Measurements from ENCODE around the gene C18orf32.
"Not testable (repeated sequence)": the region's sequence is repeated elsewhere in the genome, so short reads cannot be mapped to it uniquely, and the experiment has no call there.

- TF ChIP-seq EZH2 (IDR thresholded peaks at IDR 0.05; ENCODE audit: borderline replicate concordance); EZH2phosphoT487 (IDR thresholded peaks at IDR 0.05; ENCODE audit: low read depth, severe bottlenecking, unreplicated experiment): not testable (repeated sequence)
- TF ChIP-seq, protein P1, sequence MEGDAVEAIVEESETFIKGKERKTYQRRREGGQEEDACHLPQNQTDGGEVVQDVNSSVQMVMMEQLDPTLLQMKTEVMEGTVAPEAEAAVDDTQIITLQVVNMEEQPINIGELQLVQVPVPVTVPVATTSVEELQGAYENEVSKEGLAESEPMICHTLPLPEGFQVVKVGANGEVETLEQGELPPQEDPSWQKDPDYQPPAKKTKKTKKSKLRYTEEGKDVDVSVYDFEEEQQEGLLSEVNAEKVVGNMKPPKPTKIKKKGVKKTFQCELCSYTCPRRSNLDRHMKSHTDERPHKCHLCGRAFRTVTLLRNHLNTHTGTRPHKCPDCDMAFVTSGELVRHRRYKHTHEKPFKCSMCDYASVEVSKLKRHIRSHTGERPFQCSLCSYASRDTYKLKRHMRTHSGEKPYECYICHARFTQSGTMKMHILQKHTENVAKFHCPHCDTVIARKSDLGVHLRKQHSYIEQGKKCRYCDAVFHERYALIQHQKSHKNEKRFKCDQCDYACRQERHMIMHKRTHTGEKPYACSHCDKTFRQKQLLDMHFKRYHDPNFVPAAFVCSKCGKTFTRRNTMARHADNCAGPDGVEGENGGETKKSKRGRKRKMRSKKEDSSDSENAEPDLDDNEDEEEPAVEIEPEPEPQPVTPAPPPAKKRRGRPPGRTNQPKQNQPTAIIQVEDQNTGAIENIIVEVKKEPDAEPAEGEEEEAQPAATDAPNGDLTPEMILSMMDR (IDR thresholded peaks at IDR 0.05; ENCODE audit: poor library complexity) = not testable (repeated sequence)
Observed at GRCh38 chr18:49474935-49475334, 12.1 kb downstream of the C18orf32 start.
